HG03095 (cell line): Measurements from ENCODE around the gene MROH8.
"Not testable (repeated sequence)": the region's sequence is repeated elsewhere in the genome, so short reads cannot be mapped to it uniquely, and the experiment has no call there.

Experiments used
- ATAC-seq: cut with Tn5 transposase; IDR thresholded peaks from one replicate; pipeline ENCODE4 v1.9.1; 2021; ENCODE audit warnings: moderate library complexity; ENCODE audit not compliant: unreplicated experiment

MROH8 gene

GRCh38 chr20:37155987-37156386 lies 23.4 kb downstream of the MROH8 start:
- no peak for ATAC-seq

GRCh38 chr20:37154684-37155298 lies 24.6 kb downstream of the MROH8 start:
- no peak for ATAC-seq

GRCh38 chr20:37152284-37152683 lies 27.1 kb downstream of the MROH8 start:
- ATAC-seq: no peak

GRCh38 chr20:37151529-37151928 lies 27.8 kb downstream of the MROH8 start:
- ATAC-seq: no peak

- not testable (repeated sequence) for ATAC-seq
Measured at GRCh38 chr20:37150864-37151263, 28.5 kb downstream of the MROH8 start.

GRCh38 chr20:37147250-37147649 lies 32.1 kb downstream of the MROH8 start:
- ATAC-seq: no peak

- no peak for ATAC-seq
Measured at GRCh38 chr20:37144856-37145404, 34.4 kb downstream of the MROH8 start.

- no peak for ATAC-seq
Measured at GRCh38 chr20:37142708-37143107, 36.6 kb downstream of the MROH8 start.

- ATAC-seq: no peak
Measured at GRCh38 chr20:37137547-37137946, 41.8 kb downstream of the MROH8 start.

GRCh38 chr20:37133952-37134351 lies 45.4 kb downstream of the MROH8 start:
- no peak for ATAC-seq

GRCh38 chr20:37131486-37131885 lies 47.9 kb downstream of the MROH8 start:
- no peak for ATAC-seq

GRCh38 chr20:37128803-37129202 lies 50.5 kb downstream of the MROH8 start:
- ATAC-seq: no peak

- ATAC-seq: not testable (repeated sequence)
Measured at GRCh38 chr20:37126290-37126689, 53.1 kb downstream of the MROH8 start.

GRCh38 chr20:37123441-37123840 lies 55.9 kb downstream of the MROH8 start:
- no peak for ATAC-seq

- no peak for ATAC-seq
Measured at GRCh38 chr20:37120497-37120896, 58.9 kb downstream of the MROH8 start.

- no peak for ATAC-seq
Measured at GRCh38 chr20:37119356-37120036, 59.9 kb downstream of the MROH8 start.

- ATAC-seq: no peak
Measured at GRCh38 chr20:37114012-37114411, 65.3 kb downstream of the MROH8 start.

- no peak for ATAC-seq
Measured at GRCh38 chr20:37111926-37112455, 67.4 kb downstream of the MROH8 start.

- no peak for ATAC-seq
Measured at GRCh38 chr20:37108676-37109075, 70.7 kb downstream of the MROH8 start.

GRCh38 chr20:37102571-37102970 lies 76.8 kb downstream of the MROH8 start:
- no peak for ATAC-seq

GRCh38 chr20:37096415-37097041 lies 82.8 kb downstream of the MROH8 start:
- no peak for ATAC-seq
